GM18873 (cell line): ENCODE results near the gene HK2.
"Not testable (repeated sequence)": the region's sequence is repeated elsewhere in the genome, so short reads cannot be mapped to it uniquely, and the experiment has no call there.

Experiments used
- ATAC-seq: cut with Tn5 transposase; IDR thresholded peaks from one replicate; pipeline ENCODE4 v1.9.1; 2021; ENCODE audit warnings: mild to moderate bottlenecking, moderate library complexity, moderate number of reproducible peaks; ENCODE audit not compliant: unreplicated experiment, low FRiP score

The HK2 gene

GRCh38 chr2:74876081-74876886 is 42.4 kb downstream of the HK2 start:
- ATAC-seq = no peak

DNA sequence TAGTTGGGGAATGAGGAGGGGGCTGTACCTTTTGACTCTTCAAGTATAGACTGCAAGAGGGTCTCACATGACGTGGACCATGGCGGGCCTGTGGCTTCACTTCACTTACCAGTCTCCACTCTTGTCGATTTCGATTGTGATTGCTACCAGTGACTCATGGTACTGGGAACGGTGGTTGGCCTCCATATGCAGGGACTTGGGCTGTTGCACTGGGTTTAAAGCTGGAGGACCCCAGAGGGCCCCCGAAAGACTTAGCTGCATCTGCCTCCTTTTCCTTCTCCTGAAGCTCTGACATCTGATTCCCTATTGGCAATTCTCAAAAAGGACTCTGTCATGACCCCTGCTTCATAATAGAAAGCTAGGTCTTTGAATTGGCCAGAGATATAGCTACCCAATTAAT is 43.4 kb downstream of the HK2 start:
- no peak for ATAC-seq

GRCh38 chr2:74877781-74878433 is 44.0 kb downstream of the HK2 start:
- ATAC-seq = no peak

GRCh38 chr2:74878551-74878950 is 44.6 kb downstream of the HK2 start:
- no peak for ATAC-seq

- no peak for ATAC-seq
Observed at GRCh38 chr2:74880054-74880728, 46.3 kb downstream of the HK2 start.

- ATAC-seq = no peak
Observed at GRCh38 chr2:74881176-74881575, 47.2 kb downstream of the HK2 start.

DNA sequence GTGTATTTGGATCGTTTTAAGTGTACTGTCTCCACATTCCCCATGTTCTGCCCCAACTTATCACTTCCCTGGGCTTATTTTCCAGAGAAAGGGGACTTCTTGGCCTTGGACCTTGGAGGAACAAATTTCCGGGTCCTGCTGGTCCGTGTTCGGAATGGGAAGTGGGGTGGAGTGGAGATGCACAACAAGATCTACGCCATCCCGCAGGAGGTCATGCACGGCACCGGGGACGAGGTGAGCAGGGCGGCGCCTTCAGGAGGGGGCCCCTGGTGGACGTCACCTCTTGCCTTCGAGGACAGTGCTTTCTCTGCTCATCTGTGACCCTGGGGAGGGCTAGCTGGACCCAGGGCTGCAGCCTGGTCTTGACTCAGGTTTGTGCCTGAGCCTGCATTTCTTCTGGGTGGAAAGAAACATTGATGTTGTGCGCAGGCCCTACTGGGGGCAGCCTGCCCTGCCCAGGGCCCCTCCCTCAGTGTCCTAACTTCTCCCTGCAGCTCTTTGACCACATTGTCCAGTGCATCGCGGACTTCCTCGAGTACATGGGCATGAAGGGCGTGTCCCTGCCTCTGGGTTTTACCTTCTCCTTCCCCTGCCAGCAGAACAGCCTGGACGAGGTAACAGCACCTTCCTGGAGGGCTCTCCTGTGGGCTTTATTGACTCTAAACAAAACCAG is 47.8 kb downstream of the HK2 start:
- ATAC-seq = no peak

DNA sequence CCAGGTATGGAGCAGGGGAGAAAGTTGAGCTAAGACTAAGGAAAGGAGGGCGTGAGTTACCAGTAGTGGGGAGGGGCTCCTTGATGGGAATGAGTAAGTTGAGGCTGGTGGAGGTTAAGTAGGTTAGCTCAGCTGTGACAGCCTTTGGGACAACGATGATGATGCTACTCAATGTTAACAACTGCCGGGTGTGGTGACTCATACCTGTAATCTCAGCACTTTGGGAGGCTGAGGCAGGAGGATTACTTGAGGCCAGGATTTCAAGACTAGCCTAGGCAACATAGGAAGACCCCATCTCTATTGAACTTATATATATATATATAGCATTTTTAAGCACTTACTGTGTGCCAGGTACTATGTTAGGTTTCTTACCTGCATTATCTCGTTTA is 48.4 kb downstream of the HK2 start:
- no peak for ATAC-seq

- no peak for ATAC-seq
Observed at GRCh38 chr2:74883011-74883410, 49.1 kb downstream of the HK2 start.

DNA sequence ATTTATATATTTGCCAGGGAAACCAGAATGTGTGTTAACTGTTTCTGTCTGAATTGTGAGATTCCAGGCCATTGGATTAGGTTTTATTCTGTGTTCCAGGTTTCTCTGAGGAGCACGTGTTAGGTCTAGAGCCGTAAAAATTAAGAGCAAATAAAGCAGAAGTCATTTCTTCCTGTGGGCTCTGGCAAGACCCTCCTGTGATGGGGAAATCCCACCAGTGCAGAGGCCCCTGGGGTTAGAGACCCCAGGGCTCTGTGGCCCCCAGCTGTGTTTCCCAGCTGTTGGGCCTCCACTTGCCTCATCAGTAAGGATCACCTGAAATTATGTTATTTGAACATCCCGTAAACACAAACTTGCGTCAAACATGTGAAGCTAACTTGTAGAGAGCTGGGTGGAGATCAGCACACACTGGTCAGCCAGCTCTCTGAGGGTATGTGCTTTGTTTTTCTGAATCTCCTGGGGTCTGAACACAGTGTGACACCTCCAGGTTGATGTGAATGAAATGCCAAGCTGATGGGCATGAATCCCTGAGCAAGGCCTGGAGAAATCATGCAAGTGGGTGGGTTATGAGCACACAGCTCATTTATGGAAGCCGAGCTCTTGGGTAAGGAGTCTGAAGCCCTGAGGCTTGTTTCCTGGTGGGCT is 50.3 kb downstream of the HK2 start:
- no peak for ATAC-seq

DNA sequence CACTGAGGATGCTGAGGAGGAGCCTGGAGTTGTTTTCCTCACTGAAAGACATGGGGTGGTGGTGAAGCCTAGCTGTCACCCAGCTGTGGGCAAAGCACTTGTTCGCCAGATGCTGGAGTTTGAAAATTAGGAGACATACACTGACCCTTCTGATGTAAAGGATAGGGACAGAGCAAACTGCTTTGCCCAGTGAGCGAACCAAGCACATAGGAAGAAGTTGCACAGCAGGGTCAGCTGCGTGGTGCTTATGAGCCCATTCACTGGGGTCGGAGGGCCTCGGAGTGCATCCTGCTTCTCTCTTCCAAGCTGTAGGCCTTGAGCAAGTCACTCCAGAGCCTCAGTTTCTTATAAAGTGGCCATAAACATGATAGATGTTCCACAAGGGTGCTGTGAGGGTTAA is 50.9 kb downstream of the HK2 start:
- ATAC-seq = no peak

GRCh38 chr2:74886251-74886650 is 52.3 kb downstream of the HK2 start:
- ATAC-seq = no peak

DNA sequence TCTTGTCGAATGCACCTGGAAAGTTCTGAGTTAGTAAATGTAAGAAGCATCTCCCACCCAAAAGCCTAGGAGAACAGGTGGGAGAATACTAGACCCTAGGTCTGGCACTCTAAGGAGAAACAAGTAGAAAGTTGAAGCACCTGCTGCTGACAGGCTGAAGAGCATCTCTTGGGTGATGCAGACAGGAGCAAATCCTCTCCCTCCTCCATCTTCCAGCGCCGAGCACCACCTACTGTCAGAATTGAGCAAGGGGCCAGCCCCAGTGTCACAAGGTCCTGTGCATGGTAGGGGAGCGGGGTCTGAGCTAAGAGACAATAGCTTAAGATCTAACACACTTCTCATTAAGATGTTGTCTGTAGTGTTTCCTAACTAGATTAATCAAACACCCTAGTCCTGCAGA is 52.9 kb downstream of the HK2 start:
- no peak for ATAC-seq

DNA sequence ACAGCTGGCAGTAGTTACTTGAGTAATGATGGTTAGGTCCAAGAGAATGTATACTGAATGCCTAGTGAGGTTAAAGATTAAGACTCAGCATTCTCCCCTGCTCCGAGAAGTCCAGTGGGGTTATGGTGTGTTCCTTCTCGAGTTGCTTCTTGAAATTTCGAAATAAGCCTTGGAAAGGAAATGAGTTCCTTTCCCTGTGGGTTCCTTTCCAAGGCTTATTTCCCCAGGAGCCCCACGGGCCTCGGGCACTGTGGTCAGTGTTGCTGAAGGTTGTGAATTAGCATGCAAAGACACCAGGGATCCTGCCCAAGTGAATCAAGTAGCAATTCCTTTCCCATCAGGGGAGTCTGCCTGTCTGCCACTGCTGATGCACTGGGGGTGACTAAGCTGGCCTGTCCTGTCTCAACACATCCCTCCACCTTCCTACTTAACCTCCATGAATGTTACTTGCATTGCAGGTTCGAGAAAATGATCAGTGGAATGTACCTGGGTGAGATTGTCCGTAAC is 53.6 kb downstream of the HK2 start:
- ATAC-seq = no peak

GRCh38 chr2:74887960-74888700 is 54.2 kb downstream of the HK2 start:
- no peak for ATAC-seq

- ATAC-seq = no peak
Observed at GRCh38 chr2:74889159-74889558, 55.2 kb downstream of the HK2 start.

DNA sequence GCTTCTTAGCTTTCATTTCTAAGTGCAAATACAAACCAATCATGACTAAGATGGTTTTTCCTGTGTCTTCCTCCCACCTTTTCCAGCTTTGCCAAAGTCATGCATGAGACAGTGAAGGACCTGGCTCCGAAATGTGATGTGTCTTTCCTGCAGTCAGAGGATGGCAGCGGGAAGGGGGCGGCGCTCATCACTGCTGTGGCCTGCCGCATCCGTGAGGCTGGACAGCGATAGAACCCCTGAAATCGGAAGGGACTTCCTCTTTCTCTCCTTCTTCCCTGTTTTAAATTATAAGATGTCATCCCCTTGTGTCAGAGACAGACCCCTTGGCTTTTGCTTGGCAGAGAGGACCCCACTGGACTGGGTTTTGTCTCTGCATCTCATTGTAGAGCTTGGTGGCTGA is 56.8 kb downstream of the HK2 start:
- no peak for ATAC-seq

- ATAC-seq = no peak
Observed at GRCh38 chr2:74891136-74891764, 57.3 kb downstream of the HK2 start.

DNA sequence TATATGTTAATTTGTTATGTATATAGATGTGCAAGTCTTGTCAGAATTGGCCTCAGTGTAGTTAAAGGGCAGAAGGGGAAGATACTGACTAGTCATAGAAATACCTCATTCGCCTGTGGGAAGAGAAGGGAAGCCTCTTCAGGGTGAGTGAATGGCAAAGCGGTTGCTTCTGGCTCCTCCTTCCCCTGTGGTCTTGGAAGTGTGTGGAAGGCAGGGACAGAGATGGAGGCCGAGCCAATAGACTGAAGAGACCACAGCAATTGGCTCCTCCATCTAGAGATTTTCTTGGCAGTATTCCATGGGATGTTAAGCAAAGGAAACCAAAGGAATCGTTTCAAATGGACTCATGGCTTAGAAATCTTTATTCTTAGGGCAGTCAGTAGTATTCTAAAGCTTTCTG is 57.9 kb downstream of the HK2 start:
- ATAC-seq = not testable (repeated sequence)
